HUES48 (cell line): ENCODE data around the gene NPIPA1.
"Not testable (repeated sequence)": the region's sequence is repeated elsewhere in the genome, so short reads cannot be mapped to it uniquely, and the experiment has no call there.

Experiments
- H3K27ac ChIP-seq: one replicate; pipeline ENCODE4 v1.7.0; 2013; ENCODE audit warnings: low read depth, low read length, inconsistent platforms
- H3K27me3 ChIP-seq: 2 replicates; pipeline ENCODE4 v1.6.1; 2013; ENCODE audit warnings: mild to moderate bottlenecking, low read length; ENCODE audit not compliant: control insufficient read depth, insufficient read depth
- H3K36me3 ChIP-seq: 2 replicates; pipeline ENCODE4 v1.6.1; 2013; ENCODE audit warnings: low read length; ENCODE audit not compliant: control insufficient read depth, insufficient read depth
- H3K4me1 ChIP-seq: 2 replicates; pipeline ENCODE4 v1.6.1; 2013; ENCODE audit warnings: mild to moderate bottlenecking, low read length; ENCODE audit not compliant: control insufficient read depth, insufficient read depth
- H3K4me3 ChIP-seq: 2 replicates; pipeline ENCODE4 v1.5.1; 2013; ENCODE audit warnings: mild to moderate bottlenecking, low read depth, low read length
- H3K9ac ChIP-seq: 2 replicates; pipeline ENCODE4 v1.6.1; 2013; ENCODE audit warnings: mild to moderate bottlenecking, low read depth, low read length, moderate library complexity
- H3K9me3 ChIP-seq: 2 replicates; pipeline ENCODE4 v1.6.1; 2013; ENCODE audit warnings: low read length; ENCODE audit not compliant: control insufficient read depth, insufficient read depth

The NPIPA1 gene

DNA sequence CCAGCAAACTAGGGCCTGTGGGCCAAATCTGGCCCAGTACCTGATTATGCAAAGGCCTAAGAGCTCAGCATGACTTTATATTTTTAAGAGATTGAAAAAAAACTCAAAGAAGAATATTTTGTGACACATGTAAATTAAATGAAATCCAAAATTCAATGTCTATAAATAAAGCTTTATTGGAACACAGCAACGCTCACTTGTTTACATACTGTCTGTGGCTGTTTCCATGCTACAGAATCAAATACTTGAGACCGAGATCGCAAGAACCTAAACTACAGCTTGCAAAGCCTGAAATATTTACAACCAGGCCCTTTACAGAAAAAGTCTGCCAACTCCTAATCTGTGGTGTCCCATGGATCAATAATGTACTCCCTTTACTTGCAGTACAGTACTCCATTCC, 32.6 kb downstream of the NPIPA1 start:
- H3K4me1 ChIP-seq, H3K4me3 ChIP-seq, H3K27ac ChIP-seq, H3K36me3 ChIP-seq, H3K9ac ChIP-seq, H3K9me3 ChIP-seq, H3K27me3 ChIP-seq: not testable (repeated sequence)

DNA sequence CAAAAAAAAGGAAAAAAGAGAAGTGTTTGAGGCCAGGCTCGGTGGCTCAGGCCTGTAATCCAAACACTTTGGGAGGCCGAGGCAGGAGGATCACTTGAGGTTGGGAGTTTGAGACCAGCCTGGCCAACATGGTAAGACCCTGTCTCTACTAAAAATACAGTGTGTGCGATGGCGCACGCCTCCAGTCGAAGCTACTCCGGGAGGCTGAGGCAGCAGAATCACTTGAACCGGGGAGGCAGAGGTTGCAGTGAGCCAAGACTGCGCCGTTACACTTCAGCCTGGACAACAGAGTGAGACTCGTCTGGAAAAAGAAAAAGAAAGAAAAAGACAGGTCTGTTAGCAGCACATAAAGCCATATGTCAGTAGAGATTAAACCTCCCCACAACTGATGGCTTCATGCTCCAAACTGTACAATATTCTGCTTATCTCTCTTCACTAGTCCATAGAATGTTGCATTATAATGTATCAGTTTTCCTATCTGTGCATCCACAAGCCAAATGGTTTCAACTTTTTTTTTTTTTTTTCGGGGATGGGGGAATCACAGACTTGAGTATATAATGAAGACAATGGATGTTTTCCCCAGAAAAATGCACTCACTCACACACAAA, 34.5 kb downstream of the NPIPA1 start:
- H3K9me3 ChIP-seq, H3K36me3 ChIP-seq, H3K4me3 ChIP-seq, H3K27ac ChIP-seq, H3K9ac ChIP-seq, H3K4me1 ChIP-seq, H3K27me3 ChIP-seq: not testable (repeated sequence)

DNA sequence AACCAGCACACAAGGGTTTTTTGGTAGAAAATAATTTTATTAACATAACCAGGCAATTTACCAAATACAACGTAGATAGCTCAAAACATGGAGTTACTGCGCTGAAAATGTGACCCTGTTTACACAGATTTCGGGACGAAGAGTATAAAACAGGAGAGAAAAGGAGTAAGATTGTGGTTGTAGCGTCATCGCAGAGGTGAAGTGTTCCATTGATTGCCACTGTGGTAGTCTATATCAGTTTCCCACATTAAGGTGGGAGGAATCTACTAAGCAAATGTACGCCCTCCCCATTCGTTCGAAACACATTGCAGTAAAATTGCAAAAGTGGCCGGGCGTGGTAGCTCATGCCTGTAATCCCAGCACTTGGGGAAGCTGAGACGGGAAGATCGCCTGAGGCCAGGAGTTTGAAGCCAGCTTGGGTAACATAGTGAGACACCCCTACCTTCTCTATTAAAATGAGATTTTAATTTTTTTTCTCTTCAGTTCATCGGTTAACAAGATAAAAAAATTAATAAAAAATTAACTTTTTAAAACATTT, 36.6 kb downstream of the NPIPA1 start:
- not testable (repeated sequence) for H3K9ac ChIP-seq, H3K27me3 ChIP-seq, H3K27ac ChIP-seq, H3K4me1 ChIP-seq, H3K36me3 ChIP-seq, H3K9me3 ChIP-seq
- peak overlapping the region; percentile 86 for H3K4me3 ChIP-seq

DNA sequence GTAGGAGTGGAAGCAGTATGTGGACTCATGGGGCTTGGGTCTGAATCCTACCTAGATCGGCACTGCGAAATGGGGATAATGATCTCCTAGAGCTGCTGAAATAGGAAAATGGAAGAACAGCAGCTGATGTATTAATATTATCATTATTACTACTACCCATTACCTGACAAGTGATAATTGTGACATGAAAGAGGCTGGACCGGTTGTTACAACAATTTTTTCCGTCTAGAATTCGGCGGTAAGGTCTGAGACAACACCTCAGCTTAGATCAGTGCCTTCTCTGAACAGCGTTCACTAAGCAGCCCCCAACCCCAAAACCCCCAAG, 37.0 kb downstream of the NPIPA1 start:
- H3K36me3 ChIP-seq, H3K27ac ChIP-seq, H3K9ac ChIP-seq, H3K4me1 ChIP-seq, H3K9me3 ChIP-seq, H3K27me3 ChIP-seq: not testable (repeated sequence)
- peak overlapping the region; percentile 86 for H3K4me3 ChIP-seq

DNA sequence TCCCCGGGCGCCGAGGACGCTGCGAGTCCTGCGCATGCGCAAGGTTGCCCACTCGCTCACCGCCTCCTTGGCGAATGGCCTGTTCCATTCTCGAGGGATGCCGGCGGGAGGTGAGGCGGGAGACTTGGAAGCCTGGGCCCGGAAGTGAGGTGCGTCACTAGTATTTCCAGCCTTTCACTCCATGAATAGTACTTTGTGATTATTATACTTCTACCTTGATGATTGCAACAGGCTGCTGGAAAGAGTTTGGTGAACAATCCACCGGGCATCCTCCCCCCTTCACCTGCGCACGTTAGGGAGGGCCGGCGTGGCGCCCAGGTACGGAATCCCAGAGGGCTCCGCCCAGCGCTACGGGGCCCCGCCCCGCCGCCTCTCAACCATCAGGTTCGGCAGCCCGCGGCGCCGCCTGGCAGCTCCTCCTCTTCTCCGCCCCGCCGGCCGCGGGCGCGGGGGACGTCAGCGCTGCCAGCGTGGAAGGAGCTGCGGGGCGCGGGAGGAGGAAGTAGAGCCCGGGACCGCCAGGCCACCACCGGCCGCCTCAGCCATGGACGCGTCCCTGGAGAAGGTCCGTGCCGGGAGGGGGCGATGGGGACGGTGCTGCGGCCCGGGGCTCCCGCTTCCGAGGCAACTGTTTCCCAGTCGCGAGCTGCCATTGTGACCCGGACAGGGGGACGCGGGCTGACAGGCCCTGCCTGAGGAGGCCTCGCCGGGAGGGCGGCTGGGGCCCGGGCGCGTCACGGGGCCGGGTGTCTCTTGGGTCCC, 37.6 kb downstream of the NPIPA1 start, which contains the start of gene PDXDC1:
TSS of gene PDXDC1 (plus strand) at position 371 of the 762 bp plus-strand sequence. CDS start at position 545, 174 bp downstream.
- H3K9me3 ChIP-seq, H3K36me3 ChIP-seq, H3K27me3 ChIP-seq, H3K4me1 ChIP-seq: not testable (repeated sequence)
- peak within 1 kb of the TSS; percentile 86 for H3K9ac ChIP-seq
- H3K4me3 ChIP-seq: peak within 1 kb of the TSS; percentile 86
- H3K27ac ChIP-seq: peak within 1 kb of the TSS; percentile 71

DNA sequence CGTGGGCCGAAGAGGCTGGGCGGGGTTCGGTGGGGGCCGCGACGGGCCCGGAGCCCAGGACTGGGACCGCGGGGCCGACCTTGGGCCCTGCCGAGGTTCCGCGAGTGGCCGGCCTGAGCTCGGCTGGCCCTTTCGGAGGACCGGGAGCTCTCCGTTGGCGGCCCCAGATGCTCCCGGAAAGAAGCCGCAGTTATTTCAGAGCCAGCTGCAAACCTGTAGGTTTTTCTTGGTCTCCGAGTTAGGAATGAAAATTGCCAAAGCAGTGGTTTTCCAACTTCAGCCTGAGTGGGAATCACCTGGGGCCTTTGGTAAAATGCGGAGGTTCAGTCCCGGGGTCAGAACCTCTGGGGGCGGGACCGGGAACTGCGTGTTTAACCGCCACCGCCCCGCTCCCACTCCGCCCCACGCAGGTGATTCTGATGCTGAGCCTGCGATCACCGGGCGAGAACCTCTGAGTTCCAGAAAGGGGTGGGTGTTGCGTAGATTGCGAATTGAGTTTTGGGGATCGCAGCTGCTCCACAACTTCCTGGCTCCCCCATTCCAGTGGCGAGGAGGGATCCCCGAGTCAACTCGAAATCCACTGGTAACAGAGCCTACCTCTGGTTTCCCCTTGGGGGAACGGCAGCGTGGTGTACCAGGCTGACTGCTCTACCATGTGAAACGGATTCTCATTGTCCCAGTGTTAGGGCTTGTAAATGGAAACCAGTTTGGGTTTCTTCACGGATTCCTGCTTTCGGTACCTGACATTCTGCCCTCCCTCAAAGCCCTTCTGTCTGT, 38.4 kb downstream of the NPIPA1 start:
- not testable (repeated sequence) for H3K4me1 ChIP-seq, H3K9me3 ChIP-seq, H3K27me3 ChIP-seq, H3K36me3 ChIP-seq
- Histone ChIP-seq H3K27ac (peak overlapping the region; percentile 47), H3K9ac (peak overlapping the region; percentile 48; the same call in 1 of the 2 replicates), H3K4me3 (peak overlapping the region; percentile 86)

DNA sequence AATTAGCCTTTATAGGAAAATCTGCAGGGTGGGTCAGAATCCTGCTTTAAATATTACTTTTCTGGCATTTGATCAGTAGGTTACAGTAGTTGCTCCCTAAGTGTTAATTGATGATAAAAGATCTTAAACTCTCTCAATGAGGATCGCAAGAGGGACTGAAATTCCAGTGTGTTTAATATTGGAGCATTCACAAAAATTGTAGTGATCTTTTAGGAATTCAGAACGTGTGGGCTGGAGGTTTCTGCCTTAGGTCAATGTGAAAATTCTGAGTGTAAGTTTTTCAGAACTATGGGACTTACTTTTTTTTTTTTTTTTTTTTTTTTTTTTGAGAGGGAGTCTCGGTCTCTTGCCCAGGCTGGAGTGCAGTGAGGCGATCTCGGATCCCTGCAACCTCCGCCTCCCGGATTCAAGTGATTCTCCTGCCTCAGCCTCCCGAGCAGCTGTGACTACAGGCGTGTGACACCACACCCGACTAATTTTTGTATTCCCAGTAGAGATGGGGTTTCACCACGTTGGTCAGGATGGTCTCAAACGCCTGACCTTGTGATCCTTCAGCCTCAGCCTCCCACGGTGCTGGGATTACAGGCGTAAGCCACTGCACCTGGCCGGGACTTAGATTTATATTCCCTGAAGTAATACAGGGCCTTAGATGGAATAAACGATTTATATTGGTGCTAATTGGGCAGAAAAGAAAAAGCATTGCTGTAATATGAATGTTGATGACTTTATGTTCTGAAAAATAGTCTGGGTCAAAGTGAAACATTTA, 39.9 kb downstream of the NPIPA1 start:
- H3K9me3 ChIP-seq, H3K36me3 ChIP-seq, H3K27ac ChIP-seq, H3K4me3 ChIP-seq, H3K9ac ChIP-seq, H3K4me1 ChIP-seq, H3K27me3 ChIP-seq: not testable (repeated sequence)

DNA sequence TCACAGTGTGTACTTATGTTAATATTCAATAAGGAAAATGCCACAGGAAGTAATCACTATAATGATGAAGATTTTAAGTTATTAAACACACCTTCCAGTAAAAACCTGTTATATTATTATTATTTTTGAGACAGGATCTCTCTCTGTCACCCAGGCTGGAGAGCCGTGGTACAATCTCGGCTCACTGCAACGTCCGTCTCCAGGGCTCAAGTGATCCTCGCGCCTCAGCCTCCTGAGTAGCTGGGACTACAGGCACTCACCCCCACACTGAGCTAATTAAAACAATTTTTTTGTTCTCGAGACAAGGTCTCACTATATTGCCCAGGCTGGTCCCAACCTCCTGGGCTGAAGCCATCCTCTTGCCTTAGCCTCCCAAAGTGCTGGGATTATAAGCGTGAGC, 41.0 kb downstream of the NPIPA1 start:
- not testable (repeated sequence) for H3K27me3 ChIP-seq, H3K36me3 ChIP-seq, H3K4me3 ChIP-seq, H3K9me3 ChIP-seq, H3K4me1 ChIP-seq, H3K9ac ChIP-seq, H3K27ac ChIP-seq

DNA sequence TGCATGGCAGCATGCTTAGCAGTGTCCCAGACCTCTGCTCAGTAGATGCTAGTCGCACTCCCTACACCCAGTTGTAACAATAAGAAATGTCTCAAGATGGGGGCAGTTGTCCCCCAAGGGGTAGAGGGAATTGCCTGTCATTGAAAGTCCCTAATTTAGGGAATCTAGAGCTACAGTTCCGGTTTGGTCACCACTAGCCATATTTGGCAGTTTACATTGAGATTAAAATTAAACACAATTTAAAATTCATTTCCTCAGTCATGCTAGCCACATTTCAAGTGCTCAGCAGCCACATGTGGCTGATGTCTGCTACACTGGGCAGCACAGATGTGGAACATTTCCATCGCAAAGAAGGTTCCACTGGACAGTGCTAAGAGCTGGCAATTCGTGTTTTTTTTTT, 41.7 kb downstream of the NPIPA1 start:
- H3K36me3 ChIP-seq: not testable (repeated sequence)

DNA sequence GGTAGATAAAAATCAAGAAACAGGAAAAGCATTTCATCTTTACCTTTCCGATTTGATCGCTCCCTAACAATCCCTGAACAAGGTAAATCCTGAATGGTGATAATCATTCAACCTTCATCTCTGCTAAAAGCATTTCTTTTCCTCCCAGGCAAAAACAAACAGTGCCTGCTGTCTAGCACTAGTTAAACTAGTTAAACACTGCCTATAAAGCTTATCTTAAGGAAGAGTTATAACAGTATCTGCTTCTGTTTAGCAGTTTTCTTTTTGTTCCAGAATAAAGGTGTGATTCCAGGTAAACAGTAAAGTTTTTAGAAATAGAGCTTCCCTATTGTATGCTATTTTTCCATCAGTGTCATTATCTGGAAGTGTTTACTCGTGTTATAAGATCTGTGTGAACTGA, 44.0 kb downstream of the NPIPA1 start:
- not testable (repeated sequence) for H3K27ac ChIP-seq, H3K27me3 ChIP-seq, H3K36me3 ChIP-seq, H3K4me3 ChIP-seq, H3K9ac ChIP-seq, H3K9me3 ChIP-seq, H3K4me1 ChIP-seq

More for the DNA sequence above, 41.7 kb downstream of the NPIPA1 start:
- H3K27ac ChIP-seq, H3K9ac ChIP-seq, H3K4me3 ChIP-seq, H3K27me3 ChIP-seq, H3K4me1 ChIP-seq, H3K9me3 ChIP-seq: not testable (repeated sequence)
